SK-N-MC (cell line): ENCODE data around the gene TYK2.

ENCODE experiments used
- EZH2 ChIP-seq: fragments of 200-600 bp; sonication (generic); IDR thresholded peaks from one replicate; pipeline ENCODE4 v1.6.1; 2017; ENCODE audit warnings: antibody characterized with exemption
- POLR2AphosphoS5 ChIP-seq: IDR thresholded peaks from 2 replicates; pipeline ENCODE4 v1.6.1; 2012; ENCODE audit warnings: mild to moderate bottlenecking, low read depth, low read length, borderline replicate concordance

GRCh38 chr19:10316229-10317044 lies 63.9 kb downstream of the TYK2 start:
- no peak for TF ChIP-seq EZH2
- no peak for TF ChIP-seq POLR2AphosphoS5
